ENCODE results near the gene ADGRA1.

Gene ADGRA1

GRCh38 chr10:133113847-133114246, 26.1 kb downstream of the ADGRA1 start:
- DNase-seq, result no peak

- no peak for DNase-seq
These were observed 26.5 kb downstream of the ADGRA1 start for GRCh38 chr10:133114251-133114650.

GRCh38 chr10:133114726-133115452, 27.2 kb downstream of the ADGRA1 start:
- no peak for DNase-seq

- no peak for DNase-seq
These were observed 27.7 kb downstream of the ADGRA1 start for GRCh38 chr10:133115453-133115842.

- DNase-seq, result no peak
These were observed 28.3 kb downstream of the ADGRA1 start for GRCh38 chr10:133115976-133116375.

- DNase-seq, result no peak
These were observed 28.7 kb downstream of the ADGRA1 start for GRCh38 chr10:133116455-133116854.

- no peak for DNase-seq
These were observed 29.4 kb downstream of the ADGRA1 start for GRCh38 chr10:133117036-133117687.

- no peak for DNase-seq
These were observed 30.0 kb downstream of the ADGRA1 start for GRCh38 chr10:133117688-133118071.

- DNase-seq, result no peak
These were observed 33.8 kb downstream of the ADGRA1 start for GRCh38 chr10:133121479-133121878.

GRCh38 chr10:133122171-133122935, 34.6 kb downstream of the ADGRA1 start:
- DNase-seq, result no peak

- DNase-seq, result no peak
These were observed 35.5 kb downstream of the ADGRA1 start for GRCh38 chr10:133123050-133123745.

- no peak for DNase-seq
These were observed 36.1 kb downstream of the ADGRA1 start for GRCh38 chr10:133123746-133124356.

- DNase-seq, result no peak
These were observed 36.9 kb downstream of the ADGRA1 start for GRCh38 chr10:133124357-133125211.

GRCh38 chr10:133125901-133126300, 38.2 kb downstream of the ADGRA1 start:
- no peak for DNase-seq

GRCh38 chr10:133126431-133127290, 38.9 kb downstream of the ADGRA1 start:
- no peak for DNase-seq

GRCh38 chr10:133127291-133128125, 39.8 kb downstream of the ADGRA1 start:
- DNase-seq, result no peak

- DNase-seq, result no peak
These were observed 40.7 kb downstream of the ADGRA1 start for GRCh38 chr10:133128126-133129070.

- no peak for DNase-seq
These were observed 41.5 kb downstream of the ADGRA1 start for GRCh38 chr10:133129071-133129858.

Measured in HCEC 1CT (cell line).